ENCODE results near the gene NAA10. TPM values are rescaled to one million over a fixed set of nuclear protein-coding genes. Genes with fewer than 3 reads are reported as not detected.

The NAA10 gene
- total and polyA plus RNA-seq, 3 donors from 2014 or later = 33.9 to 52.8 (median 46.7) TPM

DNA sequence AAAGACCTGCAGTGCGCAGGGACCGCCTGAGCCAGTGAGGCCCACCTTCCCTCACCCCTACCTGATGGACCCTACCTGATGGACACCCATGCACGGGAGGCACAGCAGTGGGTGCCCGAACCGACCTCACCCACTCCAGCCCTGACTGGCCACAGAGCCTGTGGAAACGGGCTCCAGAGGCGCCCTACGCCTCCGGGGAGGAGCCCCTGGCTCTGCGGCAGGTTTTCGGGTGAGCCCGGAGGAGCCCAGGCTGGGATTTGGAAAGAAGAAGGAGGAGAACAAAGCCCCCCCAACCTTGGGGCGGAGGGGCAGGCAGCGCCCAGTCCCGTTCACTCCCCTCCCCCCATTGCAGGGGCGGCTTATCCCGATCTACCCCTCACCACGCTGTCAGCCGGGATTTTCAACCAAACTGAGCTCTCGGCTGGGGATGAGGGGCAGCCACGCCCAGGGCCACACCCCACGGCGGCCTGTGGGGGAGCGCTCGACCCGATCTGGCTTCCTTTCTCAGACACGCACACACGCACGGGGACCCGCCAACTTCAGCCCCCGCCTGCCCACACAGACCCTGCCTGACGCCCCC, 49.5 kb downstream of the NAA10 start:
- no peak for DNase-seq
- no peak overlapping the region for H3K4me3 ChIP-seq
- H3K36me3 ChIP-seq (ENCODE audit: low read depth, missing control alignments) = no peaks in the 10 kb centered on the region
- 0% methylated on average over 3 to 19 of the region's 32 CpGs for WGBS, 2 donors
- no peaks in the 10 kb centered on the region for H3K4me1 ChIP-seq
- intact Hi-C loops (cut with DNase I; ENCODE audit: low total_unique reads) = no loop called here
- TF ChIP-seq, protein P1, sequence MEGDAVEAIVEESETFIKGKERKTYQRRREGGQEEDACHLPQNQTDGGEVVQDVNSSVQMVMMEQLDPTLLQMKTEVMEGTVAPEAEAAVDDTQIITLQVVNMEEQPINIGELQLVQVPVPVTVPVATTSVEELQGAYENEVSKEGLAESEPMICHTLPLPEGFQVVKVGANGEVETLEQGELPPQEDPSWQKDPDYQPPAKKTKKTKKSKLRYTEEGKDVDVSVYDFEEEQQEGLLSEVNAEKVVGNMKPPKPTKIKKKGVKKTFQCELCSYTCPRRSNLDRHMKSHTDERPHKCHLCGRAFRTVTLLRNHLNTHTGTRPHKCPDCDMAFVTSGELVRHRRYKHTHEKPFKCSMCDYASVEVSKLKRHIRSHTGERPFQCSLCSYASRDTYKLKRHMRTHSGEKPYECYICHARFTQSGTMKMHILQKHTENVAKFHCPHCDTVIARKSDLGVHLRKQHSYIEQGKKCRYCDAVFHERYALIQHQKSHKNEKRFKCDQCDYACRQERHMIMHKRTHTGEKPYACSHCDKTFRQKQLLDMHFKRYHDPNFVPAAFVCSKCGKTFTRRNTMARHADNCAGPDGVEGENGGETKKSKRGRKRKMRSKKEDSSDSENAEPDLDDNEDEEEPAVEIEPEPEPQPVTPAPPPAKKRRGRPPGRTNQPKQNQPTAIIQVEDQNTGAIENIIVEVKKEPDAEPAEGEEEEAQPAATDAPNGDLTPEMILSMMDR (IDR thresholded peaks at IDR 0.05) = no peak
- no peak for TF ChIP-seq POLR2A (IDR thresholded peaks at IDR 0.05)
- H3K27me3 ChIP-seq = no peaks in the 10 kb centered on the region
- H3K9me3 ChIP-seq = no peaks in the 10 kb centered on the region
- no peak overlapping the region for H3K27ac ChIP-seq

DNA sequence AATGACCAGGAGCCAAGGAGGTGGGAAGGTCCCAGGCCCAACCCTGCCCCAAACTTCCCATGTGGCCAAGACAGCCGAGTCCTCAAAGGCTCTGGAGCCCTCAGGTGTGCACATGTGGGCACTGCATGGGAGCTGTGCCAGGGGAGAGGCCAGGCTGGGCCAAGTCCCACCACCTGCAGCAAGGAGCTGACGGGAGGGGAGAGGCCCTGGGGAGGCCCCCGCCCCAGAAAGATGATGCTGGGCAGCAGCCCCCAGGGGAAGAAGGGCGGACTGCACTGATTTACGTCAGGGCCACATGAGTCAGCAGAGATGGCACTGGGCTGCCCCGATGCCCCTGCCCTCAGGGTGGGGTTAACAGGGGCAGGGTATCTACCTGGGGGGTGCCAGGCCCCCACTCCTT, 50.2 kb downstream of the NAA10 start:
- H3K27ac ChIP-seq = no peak overlapping the region
- intact Hi-C loops (cut with DNase I; ENCODE audit: low total_unique reads) = no loop called here
- WGBS, 2 donors = 70% methylated on average over 4 of the region's 6 CpGs; no CpG with 5 or more reads in 1 of the 2 donors
- DNase-seq = no peak
- no peaks in the 10 kb centered on the region for H3K27me3 ChIP-seq
- H3K4me1 ChIP-seq = no peaks in the 10 kb centered on the region
- no peaks in the 10 kb centered on the region for H3K9me3 ChIP-seq
- no peak for TF ChIP-seq POLR2A (IDR thresholded peaks at IDR 0.05)
- TF ChIP-seq, protein P1 (IDR thresholded peaks at IDR 0.05) = no peak
- no peak overlapping the region for H3K4me3 ChIP-seq
- no peaks in the 10 kb centered on the region for H3K36me3 ChIP-seq (ENCODE audit: low read depth, missing control alignments)

DNA sequence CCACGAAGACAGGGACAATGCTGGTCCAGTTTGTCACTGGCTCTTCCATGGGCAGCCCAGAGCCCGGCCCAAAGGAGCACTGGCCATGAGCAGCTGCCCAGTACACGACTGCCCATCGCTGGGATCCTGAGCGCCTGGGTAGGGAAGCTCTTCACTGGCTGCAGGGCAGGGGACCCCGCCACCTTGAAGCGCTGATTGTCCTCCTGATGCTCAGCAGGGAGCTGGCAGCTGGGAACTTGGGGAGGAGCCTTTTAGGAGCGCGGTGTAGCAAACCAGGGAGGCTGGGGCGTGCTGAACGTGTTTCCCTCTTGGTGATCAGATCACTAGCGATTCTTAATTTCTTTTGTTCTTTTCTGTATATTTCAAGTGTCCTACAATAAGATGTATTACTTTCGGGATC, 50.7 kb downstream of the NAA10 start:
- no peak for TF ChIP-seq POLR2A (IDR thresholded peaks at IDR 0.05)
- TF ChIP-seq, protein P1 (IDR thresholded peaks at IDR 0.05) = no peak
- no peaks in the 10 kb centered on the region for H3K4me1 ChIP-seq
- H3K27me3 ChIP-seq = no peaks in the 10 kb centered on the region
- no peaks in the 10 kb centered on the region for H3K9me3 ChIP-seq
- H3K27ac ChIP-seq = no peak overlapping the region
- intact Hi-C loops (cut with DNase I; ENCODE audit: low total_unique reads) = no loop called here
- DNase-seq = no peak
- WGBS, 2 donors = 83 to 85% methylated on average over 10 to 13 of the region's 13 CpGs
- H3K4me3 ChIP-seq = no peak overlapping the region
- no peaks in the 10 kb centered on the region for H3K36me3 ChIP-seq (ENCODE audit: low read depth, missing control alignments)

DNA sequence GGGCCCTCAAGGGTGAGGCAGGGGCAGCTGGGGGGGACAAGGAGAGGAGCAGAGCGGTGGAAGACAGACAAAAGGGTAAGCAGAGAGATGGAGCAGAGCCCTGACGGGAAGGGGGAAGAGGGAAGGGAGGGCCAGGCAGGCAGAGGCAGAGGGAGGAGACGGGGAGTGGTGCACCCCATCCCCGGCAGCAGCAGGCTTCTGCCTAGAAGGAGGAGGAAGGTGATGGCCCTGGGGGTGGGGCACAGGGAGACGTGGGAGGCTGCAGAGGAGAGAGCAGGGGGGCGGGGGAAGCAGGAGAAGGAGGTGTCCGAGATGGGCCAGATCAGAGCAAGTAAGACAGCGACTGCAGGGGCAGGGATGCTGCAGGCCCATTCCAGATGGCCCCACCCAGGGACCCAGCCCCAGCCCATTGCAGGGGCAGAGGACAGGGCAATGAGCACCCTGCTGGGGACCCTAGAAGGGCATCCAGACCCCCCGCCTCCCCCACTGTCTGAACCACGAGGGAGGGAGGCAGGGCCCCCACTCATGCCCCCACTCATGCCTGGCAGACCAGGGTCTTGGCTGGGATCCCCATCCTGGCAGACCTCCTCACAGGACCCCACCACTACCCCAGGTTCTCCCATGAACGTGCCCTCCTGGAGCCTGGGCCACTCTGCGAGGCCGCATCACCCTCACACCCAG, 51.5 kb downstream of the NAA10 start:
- H3K27ac ChIP-seq = no peak overlapping the region
- H3K36me3 ChIP-seq (ENCODE audit: low read depth, missing control alignments) = no peaks in the 10 kb centered on the region
- no peaks in the 10 kb centered on the region for H3K4me1 ChIP-seq
- no peak for DNase-seq
- no peak for TF ChIP-seq POLR2A (IDR thresholded peaks at IDR 0.05)
- TF ChIP-seq, protein P1 (IDR thresholded peaks at IDR 0.05) = no peak
- intact Hi-C loops (cut with DNase I; ENCODE audit: low total_unique reads) = no loop called here
- no peak overlapping the region for H3K4me3 ChIP-seq
- WGBS, 2 donors = 51 to 62% methylated on average over 6 to 11 of the region's 13 CpGs
- H3K9me3 ChIP-seq = no peaks in the 10 kb centered on the region
- H3K27me3 ChIP-seq = no peaks in the 10 kb centered on the region

DNA sequence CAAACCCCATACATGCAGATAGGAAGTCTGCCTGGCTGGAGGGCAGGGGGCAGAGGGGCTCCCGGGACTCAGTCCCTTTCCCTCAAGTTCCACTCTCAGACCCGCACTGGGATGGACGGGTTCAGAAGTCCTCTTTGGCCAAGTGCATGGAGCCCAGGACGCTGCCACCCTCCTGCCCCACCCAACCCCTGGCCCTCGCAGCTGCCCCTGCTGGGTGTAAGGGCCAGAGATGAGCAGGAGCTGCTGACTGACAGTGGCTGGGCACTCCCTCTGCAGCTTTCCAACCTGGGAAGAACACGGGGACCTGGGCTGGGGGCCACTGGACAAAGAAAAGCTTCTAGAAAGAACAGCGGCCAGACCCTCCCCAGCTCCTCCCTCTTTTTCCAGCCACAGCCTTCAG, 52.3 kb downstream of the NAA10 start:
- Histone ChIP-seq H3K9me3 (no peaks in the 10 kb centered on the region), H3K4me3 (no peak overlapping the region), H3K27me3 (no peaks in the 10 kb centered on the region), H3K36me3 (ENCODE audit: low read depth, missing control alignments) (no peaks in the 10 kb centered on the region), H3K4me1 (no peaks in the 10 kb centered on the region), H3K27ac (no peak overlapping the region)
- intact Hi-C loops (cut with DNase I; ENCODE audit: low total_unique reads) = no loop called here
- WGBS, 2 donors = 64% methylated on average over 4 of the region's 7 CpGs; no CpG with 5 or more reads in 1 of the 2 donors
- no peak for TF ChIP-seq POLR2A (IDR thresholded peaks at IDR 0.05)
- TF ChIP-seq, protein P1 (IDR thresholded peaks at IDR 0.05) = no peak
- DNase-seq = no peak
